GM18526 (cell line): ENCODE results near the gene NHLRC2.

Experiments used
- POLR2A ChIP-seq: IDR thresholded peaks from 3 replicates; pipeline ENCODE4 v1.6.1; 2011; ENCODE audit not compliant: insufficient read length; ENCODE audit errors: extremely low read depth

Gene NHLRC2

GRCh38 chr10:113921561-113922370 is 67.3 kb downstream of the NHLRC2 start:
- TF ChIP-seq POLR2A: no peak

GRCh38 chr10:113922787-113923570 is 68.5 kb downstream of the NHLRC2 start:
- no peak for TF ChIP-seq POLR2A

GRCh38 chr10:113924186-113924585 is 69.7 kb downstream of the NHLRC2 start:
- no peak for TF ChIP-seq POLR2A

- TF ChIP-seq POLR2A: no peak
These were observed 70.2 kb downstream of the NHLRC2 start for GRCh38 chr10:113924664-113925063.

GRCh38 chr10:113927440-113927839 is 73.0 kb downstream of the NHLRC2 start:
- TF ChIP-seq POLR2A: no peak

GRCh38 chr10:113928830-113929229 is 74.4 kb downstream of the NHLRC2 start:
- no peak for TF ChIP-seq POLR2A

GRCh38 chr10:113929522-113929921 is 75.1 kb downstream of the NHLRC2 start:
- no peak for TF ChIP-seq POLR2A

GRCh38 chr10:113930482-113931057 is 76.1 kb downstream of the NHLRC2 start:
- no peak for TF ChIP-seq POLR2A

- TF ChIP-seq POLR2A: no peak
These were observed 78.4 kb downstream of the NHLRC2 start for GRCh38 chr10:113932854-113933253.

GRCh38 chr10:113933894-113934532 is 79.6 kb downstream of the NHLRC2 start:
- TF ChIP-seq POLR2A: no peak

GRCh38 chr10:113937258-113937657 is 82.8 kb downstream of the NHLRC2 start:
- TF ChIP-seq POLR2A: no peak

- TF ChIP-seq POLR2A: no peak
These were observed 83.3 kb downstream of the NHLRC2 start for GRCh38 chr10:113937756-113938155.

- no peak for TF ChIP-seq POLR2A
These were observed 84.9 kb downstream of the NHLRC2 start for GRCh38 chr10:113939212-113939860.

- no peak for TF ChIP-seq POLR2A
These were observed 86.7 kb downstream of the NHLRC2 start for GRCh38 chr10:113941140-113941539.
